CD8-positive, alpha-beta memory T cell (primary cell): ENCODE measurements around the gene UCK2. TPM values are rescaled to one million over a fixed set of nuclear protein-coding genes. Genes with fewer than 3 reads are reported as not detected.

ENCODE experiments used
- CTCF ChIA-PET: fragments of 350-600 bp; sonication (Branson Sonifier 250); formaldehyde crosslinking; loops from one replicate; lab custom pipeline; 2021; ENCODE audit warnings: antibody characterized with exemption; lab: Charles Lee
- POLR2A ChIA-PET: fragments of 350-600 bp; sonication (Branson Sonifier 250); formaldehyde crosslinking; loops from one replicate; lab custom pipeline; 2021; ENCODE audit warnings: antibody characterized with exemption; lab: Charles Lee
- DNase-seq, 5 donors: peaks; one replicate each; pipeline versions ENCODE4 v3.0.0 to v3.0.0-alpha.2; 2020 to 2022; ENCODE audit warnings: mixed read lengths in 1 of 5
- H3K27ac ChIP-seq: one replicate; pipeline ENCODE4 v1.7.0; 2013; ENCODE audit warnings: low read depth, mild to moderate bottlenecking, low read length, moderate library complexity
- H3K27me3 ChIP-seq: 2 replicates; pipeline ENCODE4 v1.7.0; 2013; ENCODE audit warnings: low read length, mild to moderate bottlenecking; ENCODE audit not compliant: insufficient read depth, poor library complexity, severe bottlenecking
- H3K36me3 ChIP-seq: 2 replicates; pipeline ENCODE4 v1.7.0; 2013; ENCODE audit warnings: mild to moderate bottlenecking, low read length, moderate library complexity; ENCODE audit not compliant: insufficient read depth
- H3K4me1 ChIP-seq: 2 replicates; pipeline ENCODE4 v1.7.0; 2013; ENCODE audit warnings: mild to moderate bottlenecking, low read length, moderate library complexity; ENCODE audit not compliant: insufficient read depth
- H3K4me3 ChIP-seq: 2 replicates; pipeline ENCODE4 v1.7.0; 2013; ENCODE audit warnings: mild to moderate bottlenecking, low read length
- H3K9me3 ChIP-seq: 2 replicates; pipeline ENCODE4 v1.7.0; 2013; ENCODE audit warnings: mild to moderate bottlenecking, low read length
- H3K27ac Mint-ChIP-seq, 8 donors: one replicate each; pipeline ENCODE4 v1.8.0; 2020 to 2021; ENCODE audit warnings: mixed read lengths in 8 of 8, mild to moderate bottlenecking in 6 of 8, inconsistent platforms in 3 of 8, moderate library complexity in 3 of 8
- H3K27me3 Mint-ChIP-seq, 2 donors: one replicate each; pipeline ENCODE4 v1.8.0; 2020 to 2021; ENCODE audit warnings: mixed read lengths in 2 of 2, mild to moderate bottlenecking in 1 of 2, moderate library complexity in 1 of 2
- H3K36me3 Mint-ChIP-seq, 3 donors: one replicate each; pipeline ENCODE4 v1.8.0; 2020 to 2021; ENCODE audit warnings: mixed read lengths in 3 of 3, inconsistent platforms in 1 of 3, mild to moderate bottlenecking in 1 of 3
- H3K4me1 Mint-ChIP-seq, 3 donors: one replicate each; pipeline ENCODE4 v1.8.0; 2020 to 2021; ENCODE audit warnings: mixed read lengths in 3 of 3, inconsistent platforms in 1 of 3, mild to moderate bottlenecking in 1 of 3
- H3K4me3 Mint-ChIP-seq, 7 donors: one replicate each; pipeline ENCODE4 v1.8.0; 2020 to 2021; ENCODE audit warnings: mixed read lengths in 7 of 7, mild to moderate bottlenecking in 6 of 7, moderate library complexity in 4 of 7, inconsistent platforms in 2 of 7
- H3K9me3 Mint-ChIP-seq, 5 donors: one replicate each; pipeline ENCODE4 v1.8.0; 2020 to 2022; ENCODE audit warnings: mixed read lengths in 5 of 5, mild to moderate bottlenecking in 3 of 5, moderate library complexity in 2 of 5, inconsistent platforms in 1 of 5
- polyA plus RNA-seq: library from polyadenylated mRNA; unstranded; fragments of 300-500 nt; fragmentation: Illumina TruSeq; gene quantifications from one replicate; pipeline ENCODE4 v1.2.3, GENCODE V29; 2021
- total RNA-seq, 2 experiments: library from RNA; stranded (reverse); gene quantifications; one replicate each; pipeline ENCODE4 v1.2.3, GENCODE V29; 2021

Gene UCK2
- total and polyA plus RNA-seq, 3 experiments from 2014 or later, result 10.7 to 100 (median 97.4) TPM

GRCh38 chr1:165828103-165828668, 772 bp downstream of the UCK2 start:
- Histone ChIP-seq H3K4me3 (peak overlapping the region; percentile 87), H3K36me3 (no peaks in the 10 kb centered on the region), H3K27me3 (no peaks in the 10 kb centered on the region), H3K4me1 (peaks cover 15% of the 10 kb centered on the region), H3K27ac (peak overlapping the region; percentile 76), H3K9me3 (no peaks in the 10 kb centered on the region)
- Mint-ChIP-seq H3K9me3 (no peaks in the 10 kb centered on the region), H3K27me3 (no peaks in the 10 kb centered on the region), H3K4me1 (peaks cover 22 to 32% (median 23%) of the 10 kb centered on the region in 3 donors), H3K4me3 (peak overlapping the region; percentile 95 to 100 (median 97)), H3K27ac (peak overlapping the region; percentile 76 to 95 (median 88)), H3K36me3 (peaks cover 0 to 7% (median 1%) of the 10 kb centered on the region in 3 donors)
- CTCF ChIA-PET, result interaction anchor here (1.1 to 1.2 kb wide), 2 partner anchors 10 to 87 kb away, joined by 3 read pairs; no protein-coding TSS in a partner anchor
- peak in 4 of 5 donors; percentile 18 to 54 (median 44) for DNase-seq
- POLR2A ChIA-PET, result interaction anchor here (1.1 to 1.7 kb wide), 2 partner anchors 59 to 130 kb away, joined by 3 to 7 read pairs; partner anchors contain the start of genes ALDH9A1 and TMCO1

GRCh38 chr1:165828669-165829329, 1.4 kb downstream of the UCK2 start:
- peaks cover 0 to 7% (median 1%) of the 10 kb centered on the region in 3 donors for H3K36me3 Mint-ChIP-seq
- Histone ChIP-seq H3K4me1 (peaks cover 15% of the 10 kb centered on the region), H3K27me3 (no peaks in the 10 kb centered on the region), H3K27ac (peak overlapping the region; percentile 76), H3K4me3 (peak overlapping the region; percentile 87), H3K36me3 (no peaks in the 10 kb centered on the region), H3K9me3 (no peaks in the 10 kb centered on the region)
- no peaks in the 10 kb centered on the region for H3K9me3 Mint-ChIP-seq
- peak overlapping the region; percentile 95 to 100 (median 97) for H3K4me3 Mint-ChIP-seq
- no peak for DNase-seq
- no peaks in the 10 kb centered on the region for H3K27me3 Mint-ChIP-seq
- CTCF ChIA-PET, result interaction anchor here (1.1 to 1.3 kb wide), 3 partner anchors 11 to 87 kb away, joined by 3 to 5 read pairs (median 3); partner anchors contain the start of gene TMCO1
- H3K27ac Mint-ChIP-seq, result peak overlapping the region; percentile 76 to 95 (median 88)
- POLR2A ChIA-PET, result interaction anchor here (1.7 kb wide), 1 partner anchor 60 kb away, joined by 7 read pairs; the partner anchor contains the start of gene TMCO1
- H3K4me1 Mint-ChIP-seq, result peaks cover 25 to 36% (median 28%) of the 10 kb centered on the region in 3 donors

- H3K27ac ChIP-seq, result no peak overlapping the region
- peaks cover 15% of the 10 kb centered on the region for H3K4me1 ChIP-seq
- ChIA-PET POLR2A (no interaction called here), CTCF (interaction anchor here (1.3 kb wide), 1 partner anchor 61 kb away, joined by 5 read pairs; the partner anchor contains the start of gene TMCO1)
- no peaks in the 10 kb centered on the region for H3K27me3 ChIP-seq
- no peak overlapping the region for H3K4me3 ChIP-seq
- H3K27ac Mint-ChIP-seq, result peak overlapping the region in 1 of 8 donors; percentile 11
- peaks cover 25 to 36% (median 28%) of the 10 kb centered on the region in 3 donors for H3K4me1 Mint-ChIP-seq
- no peaks in the 10 kb centered on the region for H3K9me3 ChIP-seq
- no peak for DNase-seq
- peaks cover 0 to 7% (median 1%) of the 10 kb centered on the region in 3 donors for H3K36me3 Mint-ChIP-seq
- H3K27me3 Mint-ChIP-seq, result no peaks in the 10 kb centered on the region
- no peaks in the 10 kb centered on the region for H3K36me3 ChIP-seq
- H3K9me3 Mint-ChIP-seq, result no peaks in the 10 kb centered on the region
- peak overlapping the region in 4 of 7 donors; percentile 35 to 97 (median 73) for H3K4me3 Mint-ChIP-seq
Observed at GRCh38 chr1:165829888-165830287, 2.5 kb downstream of the UCK2 start.

GRCh38 chr1:165831146-165831545, 3.7 kb downstream of the UCK2 start:
- ChIA-PET POLR2A (no interaction called here), CTCF (no interaction called here)

GRCh38 chr1:165832902-165833301, 5.5 kb downstream of the UCK2 start:
- CTCF ChIA-PET, result no interaction called here
- no peak overlapping the region for H3K4me3 ChIP-seq
- no peaks in the 10 kb centered on the region for H3K9me3 ChIP-seq
- no peaks in the 10 kb centered on the region for H3K36me3 ChIP-seq
- peaks cover 8% of the 10 kb centered on the region for H3K4me1 ChIP-seq
- Mint-ChIP-seq H3K4me1 (peaks cover 17 to 26% (median 20%) of the 10 kb centered on the region in 3 donors), H3K36me3 (peaks cover 0 to 4% (median 1%) of the 10 kb centered on the region in 3 donors), H3K9me3 (no peaks in the 10 kb centered on the region), H3K27me3 (no peaks in the 10 kb centered on the region), H3K27ac (peak overlapping the region in 1 of 8 donors; percentile 39), H3K4me3 (peak overlapping the region in 1 of 7 donors; percentile 20)
- H3K27ac ChIP-seq, result no peak overlapping the region
- POLR2A ChIA-PET, result no interaction called here
- no peaks in the 10 kb centered on the region for H3K27me3 ChIP-seq
- no peak for DNase-seq

More at GRCh38 chr1:165831146-165831545, 3.7 kb downstream of the UCK2 start:
- no peak overlapping the region for H3K4me3 ChIP-seq
- Mint-ChIP-seq H3K4me3 (peak overlapping the region in 1 of 7 donors; percentile 53), H3K4me1 (peaks cover 25 to 36% (median 28%) of the 10 kb centered on the region in 3 donors), H3K27ac (peak overlapping the region in 1 of 8 donors; percentile 44), H3K27me3 (no peaks in the 10 kb centered on the region), H3K36me3 (peaks cover 0 to 7% (median 1%) of the 10 kb centered on the region in 3 donors), H3K9me3 (no peaks in the 10 kb centered on the region)
- DNase-seq, result no peak
- H3K27ac ChIP-seq, result no peak overlapping the region
- H3K9me3 ChIP-seq, result no peaks in the 10 kb centered on the region
- H3K36me3 ChIP-seq, result no peaks in the 10 kb centered on the region
- H3K4me1 ChIP-seq, result peaks cover 15% of the 10 kb centered on the region
- no peaks in the 10 kb centered on the region for H3K27me3 ChIP-seq

- Histone ChIP-seq H3K4me1 (peaks cover 7% of the 10 kb centered on the region), H3K27ac (no peak overlapping the region), H3K4me3 (no peak overlapping the region), H3K36me3 (no peaks in the 10 kb centered on the region), H3K27me3 (no peaks in the 10 kb centered on the region), H3K9me3 (no peaks in the 10 kb centered on the region)
- DNase-seq, result no peak
- Mint-ChIP-seq H3K9me3 (no peaks in the 10 kb centered on the region), H3K36me3 (peaks cover 0 to 4% (median 3%) of the 10 kb centered on the region in 3 donors), H3K4me1 (peaks cover 16 to 25% (median 19%) of the 10 kb centered on the region in 3 donors), H3K27me3 (no peaks in the 10 kb centered on the region), H3K4me3 (peak overlapping the region in 2 of 7 donors; percentile 13 to 20), H3K27ac (peak overlapping the region in 3 of 8 donors; percentile 10 to 39 (median 25))
- ChIA-PET CTCF (no interaction called here), POLR2A (no interaction called here)
Observed at GRCh38 chr1:165833358-165833757, 5.9 kb downstream of the UCK2 start.

GRCh38 chr1:165834229-165834628, 6.8 kb downstream of the UCK2 start:
- DNase-seq, result no peak
- Histone ChIP-seq H3K9me3 (no peaks in the 10 kb centered on the region), H3K4me3 (no peak overlapping the region), H3K27ac (no peak overlapping the region), H3K4me1 (no peaks in the 10 kb centered on the region), H3K27me3 (no peaks in the 10 kb centered on the region), H3K36me3 (no peaks in the 10 kb centered on the region)
- peaks cover 8 to 16% (median 13%) of the 10 kb centered on the region in 3 donors for H3K4me1 Mint-ChIP-seq
- peaks cover 0 to 4% (median 0%) of the 10 kb centered on the region in 3 donors for H3K36me3 Mint-ChIP-seq
- H3K4me3 Mint-ChIP-seq, result no peak overlapping the region
- POLR2A ChIA-PET, result no interaction called here
- H3K27me3 Mint-ChIP-seq, result no peaks in the 10 kb centered on the region
- no peaks in the 10 kb centered on the region for H3K9me3 Mint-ChIP-seq
- CTCF ChIA-PET, result no interaction called here
- no peak overlapping the region for H3K27ac Mint-ChIP-seq
